ENCODE results near the gene POLR2I. TPM values are rescaled to one million over a fixed set of nuclear protein-coding genes. Genes with fewer than 3 reads are reported as not detected.
A peak's percentile ranks its signal among the peaks of the same experiment; 100 is the strongest.

The POLR2I gene
- polyA plus RNA-seq, 3 donors: 21.2 to 73.9 (median 57.9) TPM

- Histone ChIP-seq H3K9me3 (replicated peaks in 1 of 2; ENCODE audit: control insufficient read depth in 1 of 2, insufficient read depth in 1 of 2, low read length in 2 of 2) (no peaks in the 10 kb centered on the region), H3K4me3 (replicated peaks in 1 of 3; ENCODE audit: low read depth in 2 of 3, low read length in 3 of 3) (no peak overlapping the region), H3K27ac (ENCODE audit: low read depth in 1 of 2, low read length in 2 of 2) (no peak overlapping the region), H3K9ac (ENCODE audit: insufficient read depth, low read length, poor library complexity, severe bottlenecking) (no peak overlapping the region), H3K79me2 (ENCODE audit: insufficient read depth, low read length) (no peaks in the 10 kb centered on the region), H2AFZ (ENCODE audit: insufficient read depth, low read depth, low read length, poor library complexity, severe bottlenecking) (no peak overlapping the region), H4K20me1 (ENCODE audit: insufficient read depth, low read length) (no peaks in the 10 kb centered on the region), H3K36me3 (replicated peaks in 1 of 2; ENCODE audit: control insufficient read depth in 1 of 2, insufficient read depth in 2 of 2, low read length in 2 of 2) (peaks cover 58 to 85% of the 10 kb centered on the region in 2 donors), H3K4me1 (ENCODE audit: control insufficient read depth in 1 of 2, insufficient read depth in 2 of 2, low read length in 2 of 2) (no peaks in the 10 kb centered on the region), H3K27me3 (ENCODE audit: control insufficient read depth in 2 of 2, insufficient read depth in 2 of 2, low read length in 2 of 2) (no peaks in the 10 kb centered on the region), H3K4me2 (replicated peaks; ENCODE audit: extremely low read depth, low read length, poor library complexity, severe bottlenecking) (no peak overlapping the region)
- no peak for DNase-seq
- Mint-ChIP-seq H3K36me3 (peaks cover 29 to 84% of the 10 kb centered on the region in 2 donors), H3K4me1 (no peaks in the 10 kb centered on the region), H3K9me3 (no peaks in the 10 kb centered on the region), H3K27me3 (ENCODE audit: low read depth in 3 of 3) (peaks cover 0 to 4% (median 0%) of the 10 kb centered on the region in 3 donors), H3K27ac (peak overlapping the region in 3 of 7 donors; percentile 6 to 63 (median 53)), H3K4me3 (no peak overlapping the region)
- intact Hi-C loops (cut with micrococcal nuclease): no loop called here
- WGBS (ENCODE audit: insufficient coverage): 96% methylated on average over 25 of the region's 27 CpGs
- no peak for TF ChIP-seq CTCF (IDR thresholded peaks at IDR 0.05)
These were observed 12.9 kb downstream of the POLR2I start for GRCh38 chr19:36101550-36102327.

GRCh38 chr19:36100476-36100875, 14.2 kb downstream of the POLR2I start:
- Mint-ChIP-seq H3K27ac (peak overlapping the region in 3 of 7 donors; percentile 6 to 46 (median 33)), H3K9me3 (no peaks in the 10 kb centered on the region), H3K4me1 (no peaks in the 10 kb centered on the region), H3K27me3 (ENCODE audit: low read depth in 3 of 3) (peaks cover 0 to 4% (median 0%) of the 10 kb centered on the region in 3 donors), H3K4me3 (no peak overlapping the region), H3K36me3 (peaks cover 27 to 86% of the 10 kb centered on the region in 2 donors)
- Histone ChIP-seq H2AFZ (ENCODE audit: insufficient read depth, low read depth, low read length, poor library complexity, severe bottlenecking) (no peak overlapping the region), H3K27ac (ENCODE audit: low read depth in 1 of 2, low read length in 2 of 2) (no peak overlapping the region), H3K27me3 (ENCODE audit: control insufficient read depth in 2 of 2, insufficient read depth in 2 of 2, low read length in 2 of 2) (no peaks in the 10 kb centered on the region), H3K9ac (ENCODE audit: insufficient read depth, low read length, poor library complexity, severe bottlenecking) (no peak overlapping the region), H4K20me1 (ENCODE audit: insufficient read depth, low read length) (no peaks in the 10 kb centered on the region), H3K4me3 (replicated peaks in 1 of 3; ENCODE audit: low read depth in 2 of 3, low read length in 3 of 3) (no peak overlapping the region), H3K4me1 (ENCODE audit: control insufficient read depth in 1 of 2, insufficient read depth in 2 of 2, low read length in 2 of 2) (no peaks in the 10 kb centered on the region), H3K36me3 (replicated peaks in 1 of 2; ENCODE audit: control insufficient read depth in 1 of 2, insufficient read depth in 2 of 2, low read length in 2 of 2) (peaks cover 59 to 82% of the 10 kb centered on the region in 2 donors), H3K9me3 (replicated peaks in 1 of 2; ENCODE audit: control insufficient read depth in 1 of 2, insufficient read depth in 1 of 2, low read length in 2 of 2) (no peaks in the 10 kb centered on the region), H3K79me2 (ENCODE audit: insufficient read depth, low read length) (no peaks in the 10 kb centered on the region), H3K4me2 (replicated peaks; ENCODE audit: extremely low read depth, low read length, poor library complexity, severe bottlenecking) (no peak overlapping the region)
- TF ChIP-seq CTCF (IDR thresholded peaks at IDR 0.05): no peak
- no peak for DNase-seq
- WGBS (ENCODE audit: insufficient coverage): 84% methylated on average over 4 of the region's 5 CpGs
- intact Hi-C loops (cut with micrococcal nuclease): no loop called here
